Midbrain (tissue), 1 donor: Measurements from ENCODE around the gene CAMTA1.

Source experiments
- DNase-seq: peaks from one replicate; lab custom pipeline; 2025; lab: John Stamatoyannopoulos, UW

CAMTA1 gene

DNA sequence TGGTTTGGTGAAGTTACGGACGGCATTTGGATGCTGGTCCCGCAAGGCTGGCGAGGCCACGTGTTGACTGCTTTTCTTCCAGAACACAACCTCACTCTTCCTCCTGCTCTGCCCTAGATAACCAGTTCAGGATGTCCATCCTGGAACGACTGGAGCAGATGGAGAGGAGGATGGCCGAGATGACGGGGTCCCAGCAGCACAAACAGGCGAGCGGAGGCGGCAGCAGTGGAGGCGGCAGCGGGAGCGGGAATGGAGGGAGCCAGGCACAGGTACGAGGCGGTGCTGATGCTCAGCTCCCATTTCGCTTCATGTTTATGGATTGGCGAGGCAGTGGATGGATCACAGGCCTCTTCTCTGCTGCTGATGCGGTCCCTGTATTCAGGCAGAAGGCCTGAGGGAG is 947.1 kb downstream of the CAMTA1 start:
- no peak for DNase-seq

DNA sequence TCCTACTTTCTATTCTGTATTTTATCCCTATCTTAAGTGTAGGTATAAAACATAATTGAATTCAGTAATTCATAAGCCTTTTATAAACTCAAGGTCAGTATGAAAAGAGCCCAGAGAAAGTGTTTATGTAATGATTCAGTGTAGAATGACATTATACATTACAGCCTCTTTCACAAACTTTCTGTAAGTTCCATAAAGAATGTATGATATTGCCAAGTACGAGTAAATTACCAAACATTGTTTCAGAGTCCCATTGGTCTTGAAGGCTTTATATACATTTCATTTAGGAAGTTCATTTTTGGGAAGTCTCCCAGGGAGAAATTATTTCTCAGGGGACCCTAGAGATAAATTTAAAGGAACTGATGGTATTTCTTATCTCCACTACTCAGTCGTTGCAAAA is 948.0 kb downstream of the CAMTA1 start:
- no peak for DNase-seq

DNA sequence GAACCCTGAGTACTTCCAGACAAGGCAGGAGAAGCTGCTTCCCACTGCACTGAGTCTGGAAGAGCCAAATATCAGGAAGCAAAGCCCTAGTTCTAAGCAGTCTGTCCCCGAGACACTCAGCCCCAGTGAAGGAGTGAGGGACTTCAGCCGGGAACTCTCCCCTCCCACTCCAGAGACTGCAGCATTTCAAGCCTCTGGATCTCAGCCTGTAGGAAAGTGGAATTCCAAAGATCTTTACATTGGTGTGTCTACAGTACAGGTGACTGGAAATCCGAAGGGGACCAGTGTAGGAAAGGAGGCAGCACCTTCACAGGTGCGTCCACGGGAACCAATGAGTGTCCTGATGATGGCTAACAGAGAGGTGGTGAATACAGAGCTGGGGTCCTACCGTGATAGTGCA is 952.8 kb downstream of the CAMTA1 start:
- DNase-seq, result no peak

GRCh38 chr1:7743346-7743745 is 958.1 kb downstream of the CAMTA1 start:
- DNase-seq, result no peak

DNA sequence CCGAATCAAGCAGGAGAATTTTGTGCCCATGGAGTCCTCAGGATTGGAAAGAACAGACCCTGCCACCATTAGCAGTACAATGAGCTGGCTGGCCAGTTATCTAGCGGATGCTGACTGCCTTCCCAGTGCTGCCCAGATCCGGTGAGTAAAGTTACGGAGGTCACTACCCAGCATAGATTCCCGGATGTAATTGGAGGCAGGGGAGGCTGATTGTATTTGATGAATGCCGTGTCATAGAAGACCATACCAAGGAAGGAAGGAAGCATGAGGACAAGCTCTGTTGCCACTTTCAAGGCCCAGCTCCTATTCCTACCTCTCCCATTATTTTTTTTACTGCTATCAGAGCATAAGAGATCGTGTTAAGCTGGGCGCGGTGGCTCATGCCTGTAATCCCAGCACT is 959.6 kb downstream of the CAMTA1 start:
- DNase-seq, result no peak

GRCh38 chr1:7745783-7746182 is 960.5 kb downstream of the CAMTA1 start:
- DNase-seq, result no peak

- DNase-seq, result no peak
These were observed 962.4 kb downstream of the CAMTA1 start for GRCh38 chr1:7747605-7748004.

- no peak for DNase-seq
These were observed 963.9 kb downstream of the CAMTA1 start for GRCh38 chr1:7749126-7749525.

GRCh38 chr1:7751174-7751573 is 965.9 kb downstream of the CAMTA1 start:
- no peak for DNase-seq

DNA sequence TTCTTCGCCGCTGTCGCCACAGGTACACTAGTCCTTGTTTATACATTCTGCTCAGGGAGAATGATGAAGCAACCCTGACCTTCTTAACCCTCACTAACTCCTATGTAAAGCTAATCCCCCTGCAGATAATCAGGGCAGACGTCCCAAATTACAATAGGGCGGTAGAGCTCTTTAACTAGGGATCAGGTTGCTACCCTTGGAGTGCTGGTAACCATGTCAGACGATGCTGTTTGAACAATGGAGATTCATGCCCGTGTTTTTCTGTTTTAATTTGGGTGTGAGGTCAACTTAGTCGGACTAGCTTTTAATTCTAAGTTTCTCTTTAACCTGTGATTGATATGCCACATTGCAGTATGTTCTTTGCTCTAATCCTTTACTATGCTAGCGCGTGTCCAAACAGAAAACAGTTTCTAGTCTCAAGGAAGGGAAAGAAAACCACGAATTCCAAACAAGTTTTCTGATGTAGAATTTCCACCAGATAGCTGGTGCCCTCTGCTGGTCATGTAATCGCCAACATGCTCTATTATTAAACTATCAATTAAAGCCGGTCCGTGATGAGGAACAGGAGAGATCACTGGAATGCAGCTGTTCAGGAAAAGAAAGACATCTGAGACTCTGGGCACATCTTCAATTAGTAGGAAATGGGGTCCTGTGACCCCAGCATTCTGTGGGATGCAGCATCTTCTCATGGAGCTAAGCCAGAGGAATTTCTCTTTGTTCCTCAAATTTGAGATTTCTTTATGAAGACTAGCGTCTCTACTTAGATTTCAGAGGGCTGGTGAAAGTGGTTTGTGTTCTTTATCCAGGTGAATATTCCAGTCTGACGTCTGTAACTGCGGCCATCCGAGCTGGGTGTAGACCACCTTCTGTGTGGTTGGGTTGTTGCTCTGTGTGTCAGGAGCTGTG is 967.5 kb downstream of the CAMTA1 start:
- DNase-seq, result peak; percentile 81

GRCh38 chr1:7753641-7754040 is 968.4 kb downstream of the CAMTA1 start:
- no peak for DNase-seq

DNA sequence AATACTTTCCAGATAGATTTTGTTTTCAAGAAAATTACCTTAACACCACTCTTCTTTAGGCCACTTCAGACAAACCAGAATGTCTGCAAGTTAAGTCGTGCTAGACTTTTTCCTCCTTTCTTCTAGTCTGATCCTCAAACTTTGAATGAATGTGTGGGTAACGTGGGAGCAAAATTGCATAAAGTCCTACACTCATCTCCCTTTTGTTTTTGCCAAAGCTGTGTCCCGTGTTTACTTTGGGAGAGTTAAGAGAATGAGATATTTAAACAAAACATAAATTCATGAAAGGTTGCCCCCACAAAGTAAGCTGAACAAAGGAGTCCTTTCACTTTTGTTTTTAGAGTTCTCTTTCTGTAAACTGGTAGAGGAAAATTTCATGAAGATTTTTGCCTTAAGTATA is 969.0 kb downstream of the CAMTA1 start:
- no peak for DNase-seq

DNA sequence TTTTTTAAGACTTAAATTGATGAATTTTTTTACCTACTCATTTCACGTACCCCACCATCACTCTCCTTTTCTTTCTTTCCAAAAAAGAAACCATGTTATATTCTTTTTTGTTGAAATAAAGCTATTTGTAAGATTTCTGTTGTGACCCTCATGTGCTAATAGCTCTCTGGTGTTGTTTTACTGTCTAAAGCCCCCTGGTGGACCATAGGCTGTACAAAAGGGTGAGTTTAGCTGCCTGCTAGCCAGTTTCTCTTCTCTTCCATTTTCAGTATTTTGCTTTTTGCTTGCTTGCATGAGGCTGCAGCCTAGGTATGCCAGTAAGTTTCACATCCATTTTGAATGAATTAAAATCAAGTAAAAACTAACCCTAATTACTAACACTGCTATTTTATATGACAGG is 970.2 kb downstream of the CAMTA1 start:
- no peak for DNase-seq

DNA sequence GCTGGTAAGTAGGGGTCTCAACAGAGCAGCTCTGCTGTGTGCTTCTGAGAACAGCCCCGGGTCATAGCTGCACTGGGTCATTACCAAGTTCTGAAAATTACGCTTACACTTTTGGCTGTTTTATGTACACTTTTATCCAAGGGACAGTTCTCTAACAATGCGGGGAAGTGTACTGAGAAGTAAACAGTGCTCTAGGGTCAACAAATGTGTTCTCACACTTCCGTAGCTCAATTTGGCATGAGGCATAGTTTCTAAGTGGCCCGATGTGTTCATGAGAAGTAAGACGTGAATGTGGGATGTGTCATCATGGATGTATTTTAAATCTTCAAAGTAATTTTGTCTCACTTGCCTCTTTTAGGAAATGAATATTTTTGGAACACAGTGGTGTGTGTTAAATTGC is 975.0 kb downstream of the CAMTA1 start:
- no peak for DNase-seq

- no peak for DNase-seq
These were observed 975.8 kb downstream of the CAMTA1 start for GRCh38 chr1:7761103-7761502.

DNA sequence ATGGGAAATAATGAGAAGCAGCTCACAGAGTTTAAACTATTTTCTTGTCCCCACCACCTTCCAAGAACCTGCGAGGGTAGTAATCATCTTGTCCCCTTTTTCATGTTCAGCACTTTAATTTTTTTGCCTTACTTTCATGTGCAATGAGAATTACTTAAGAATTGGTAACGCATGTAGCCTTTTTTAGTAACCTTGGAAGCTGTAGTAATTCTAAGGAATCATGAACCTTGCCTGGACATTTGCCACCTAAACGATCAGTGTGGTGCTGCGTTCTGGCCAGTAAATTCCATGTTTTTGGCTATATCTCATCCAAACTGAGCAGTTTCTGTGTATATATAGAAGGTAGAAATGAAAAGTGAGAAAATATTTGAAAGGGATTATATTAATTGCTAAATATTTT is 981.9 kb downstream of the CAMTA1 start:
- no peak for DNase-seq

GRCh38 chr1:7768583-7768982 is 983.3 kb downstream of the CAMTA1 start:
- no peak for DNase-seq

DNA sequence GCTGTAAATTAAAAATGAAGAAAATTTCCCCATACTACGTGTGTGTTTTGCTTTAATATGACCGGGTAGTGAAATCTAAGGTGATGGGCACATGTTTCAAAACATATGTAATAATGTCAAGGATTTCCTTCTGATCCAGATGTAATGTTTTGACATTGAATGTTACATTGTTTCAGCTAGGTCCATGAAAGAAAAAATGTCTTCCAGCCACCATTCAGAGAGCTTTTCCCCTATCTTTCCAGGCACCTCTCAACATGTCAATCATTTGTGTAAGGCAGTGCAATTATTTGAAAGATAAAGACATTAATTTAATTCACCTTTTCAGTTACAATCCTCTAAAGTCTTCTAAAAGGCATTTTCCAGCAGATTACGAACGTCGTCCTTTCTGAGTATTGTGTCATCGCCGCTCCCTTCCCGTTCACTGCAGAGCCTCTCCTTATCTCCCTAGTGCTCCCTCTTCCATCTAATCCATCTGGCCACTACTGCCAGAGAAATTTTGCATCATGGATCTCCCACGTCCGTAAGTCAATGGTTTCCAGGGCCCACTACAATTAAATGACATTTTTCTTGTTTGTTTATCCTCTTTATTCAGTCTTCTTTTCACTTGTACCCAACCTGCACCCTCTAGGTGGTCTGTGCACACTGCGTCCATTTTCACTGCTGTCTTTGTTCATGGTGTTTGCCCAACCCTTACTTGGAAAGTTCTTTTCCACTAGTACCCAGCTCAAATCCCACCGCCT is 984.6 kb downstream of the CAMTA1 start:
- no peak for DNase-seq

- no peak for DNase-seq
These were observed 985.4 kb downstream of the CAMTA1 start for GRCh38 chr1:7770669-7770996.

- DNase-seq, result peak; percentile 87
These were observed 986.0 kb downstream of the CAMTA1 start, which contains the start of gene VAMP3 for GRCh38 chr1:7770997-7771822. TSS of gene VAMP3 (plus strand) at chr1:7771296. CDS start at chr1:7771384, 88 bp downstream.

DNA sequence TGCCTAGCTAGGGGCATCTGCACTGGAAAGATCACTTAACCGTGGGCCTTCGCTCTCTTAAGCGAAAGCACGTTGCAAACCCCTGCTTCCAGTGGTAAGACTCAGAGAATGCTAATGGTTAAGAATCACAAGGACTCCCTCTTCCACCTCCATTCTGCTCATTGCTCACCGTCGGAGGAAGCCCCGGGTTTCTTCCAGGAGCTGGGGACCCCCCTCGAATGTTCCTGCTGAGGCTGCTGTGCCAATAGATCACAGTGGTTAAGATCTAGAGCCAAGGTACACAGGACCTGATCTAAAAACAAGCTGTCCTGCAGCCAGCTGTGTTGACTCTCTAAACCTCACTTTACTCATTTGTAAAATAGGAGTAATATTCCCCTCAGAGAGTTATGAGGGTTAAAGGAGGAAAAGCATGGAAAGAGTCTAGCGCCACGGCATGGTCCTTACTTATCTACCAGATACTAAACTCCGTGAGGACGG is 986.6 kb downstream of the CAMTA1 start:
- no peak for DNase-seq

- DNase-seq, result no peak
These were observed 992.3 kb downstream of the CAMTA1 start for GRCh38 chr1:7777591-7777990.
